T-cell (primary cell): Measurements from ENCODE around the gene GPX2. TPM values are rescaled to one million over a fixed set of nuclear protein-coding genes. Genes with fewer than 3 reads are reported as not detected.
A peak's percentile ranks its signal among the peaks of the same experiment; 100 is the strongest.
"Not testable (repeated sequence)": the region's sequence is repeated elsewhere in the genome, so short reads cannot be mapped to it uniquely, and the experiment has no call there.

Source experiments
- ATAC-seq, 4 experiments: fragments of 200-7000 bp in 3 of 4; fragments of 150-1000 bp in 1 of 4; cut with Tn5 transposase; replicated peaks in 1 of 4; 1 replicate in 3 of 4; 2 replicates in 1 of 4; pipeline ENCODE4 v1.10.0; 2021; ENCODE audit warnings: moderate library complexity in 3 of 4, mild to moderate bottlenecking in 2 of 4, moderate number of reproducible peaks in 1 of 4
- CTCF ChIA-PET, 2 donors: fragments of 300-600 bp; sonication (Branson Sonifier 250); formaldehyde crosslinking; loops; one replicate each; lab custom pipeline; 2022; ENCODE audit warnings: antibody characterized with exemption in 2 of 2; lab: Charles Lee
- POLR2A ChIA-PET, 2 donors: fragments of 300-600 bp; sonication (Branson Sonifier 250); formaldehyde crosslinking; loops; one replicate each; lab custom pipeline; 2022; ENCODE audit warnings: antibody characterized with exemption in 2 of 2; lab: Charles Lee
- DNase-seq, 35 experiments: peaks; one replicate each; pipeline versions ENCODE4 v3.0.0 to v3.0.0-alpha.2; 2013 to 2023
- H3K27ac ChIP-seq: one replicate; pipeline ENCODE4 v1.5.1; 2013; ENCODE audit warnings: low read length
- H3K27me3 ChIP-seq, 2 experiments: replicated peaks in 1 of 2; 1 replicate in 1 of 2; 2 replicates in 1 of 2; pipeline versions ENCODE4 v1.6.1 to v1.7.0; 2013; ENCODE audit warnings: low read length in 1 of 2, mixed read lengths in 1 of 2; ENCODE audit not compliant: control insufficient read depth in 2 of 2, insufficient read depth in 2 of 2; ENCODE audit errors: extremely low read depth in 1 of 2
- H3K36me3 ChIP-seq, 2 donors: 1 replicate in 1 of 2; 2 replicates in 1 of 2; pipeline versions ENCODE4 v1.6.1 to v1.7.0; 2013; ENCODE audit warnings: low read length in 1 of 2; ENCODE audit not compliant: control insufficient read depth in 2 of 2, insufficient read depth in 1 of 2; ENCODE audit errors: extremely low read depth in 1 of 2
- H3K4me1 ChIP-seq, 2 experiments: 1 replicate in 1 of 2; 2 replicates in 1 of 2; pipeline versions ENCODE4 v1.6.1 to v1.7.0; 2013; ENCODE audit warnings: low read length in 2 of 2, mixed read lengths in 1 of 2; ENCODE audit not compliant: insufficient read depth in 2 of 2, control insufficient read depth in 1 of 2; ENCODE audit errors: extremely low read depth in 1 of 2
- H3K4me3 ChIP-seq, 2 donors: 1 replicate in 1 of 2; 2 replicates in 1 of 2; pipeline versions ENCODE4 v1.5.1 to v1.7.0; 2013; ENCODE audit warnings: mild to moderate bottlenecking in 2 of 2, low read length in 1 of 2, moderate library complexity in 1 of 2; ENCODE audit not compliant: control insufficient read depth in 1 of 2; ENCODE audit errors: extremely low read depth in 1 of 2
- H3K9me3 ChIP-seq: 2 replicates; pipeline ENCODE4 v1.7.0; 2013
- H3K27ac Mint-ChIP-seq, 2 donors: one replicate each; pipeline ENCODE4 v1.8.0; 2020 to 2021; ENCODE audit warnings: mild to moderate bottlenecking in 2 of 2, mixed read lengths in 2 of 2
- H3K27me3 Mint-ChIP-seq, 2 donors: one replicate each; pipeline ENCODE4 v1.8.0; 2021 to 2022; ENCODE audit warnings: mixed read lengths in 2 of 2
- H3K36me3 Mint-ChIP-seq: one replicate; pipeline ENCODE4 v1.8.0; 2021; ENCODE audit warnings: mixed read lengths
- H3K4me1 Mint-ChIP-seq, 3 donors: one replicate each; pipeline ENCODE4 v1.8.0; 2020 to 2022; ENCODE audit warnings: mixed read lengths in 3 of 3, mild to moderate bottlenecking in 1 of 3
- H3K4me3 Mint-ChIP-seq, 3 donors: one replicate each; pipeline ENCODE4 v1.8.0; 2020 to 2022; ENCODE audit warnings: mild to moderate bottlenecking in 3 of 3, mixed read lengths in 3 of 3, moderate library complexity in 3 of 3
- H3K9me3 Mint-ChIP-seq, 3 donors: one replicate each; pipeline ENCODE4 v1.8.0; 2020 to 2022; ENCODE audit warnings: mixed read lengths in 3 of 3
- WGBS: methylation state at CpG from one replicate; pipeline ENCODE4 v1.1.5; 2013; ENCODE audit warnings: missing lambda C conversion rate; ENCODE audit not compliant: insufficient coverage; 5-methylcytosine and 5-hydroxymethylcytosine counted together
- total RNA-seq, 35 experiments: library from RNA in 6 of 35; stranded (reverse) in 6 of 35; fragments of 120-200 nt in 1 of 35; gene quantifications; one replicate each; pipeline versions ENCODE4 v1.2.1 to v1.2.4 and lab custom pipeline; 2013 to 2026

GPX2 gene
- total RNA-seq, 5 donors from 2014 or later (not counting 1 experiment from before 2014, with no cell fraction given) = 0.56 to 0.93 (median 0.89) TPM; not detected in 2

- H3K27ac ChIP-seq = peak overlapping the region; percentile 99
- H3K4me1 ChIP-seq = peaks cover 16 to 27% of the 10 kb centered on the region in 2 experiments
- H3K9me3 Mint-ChIP-seq, ATAC-seq, DNase-seq, H3K4me3 ChIP-seq, H3K36me3 ChIP-seq, H3K9me3 ChIP-seq, H3K27me3 ChIP-seq, H3K27me3 Mint-ChIP-seq: not testable (repeated sequence)
- no CpG with 5 or more reads among the region's 5 CpGs for WGBS
- H3K4me3 Mint-ChIP-seq = peak overlapping the region; percentile 92 to 98 (median 93)
- peaks cover 40 to 49% (median 48%) of the 10 kb centered on the region in 3 donors for H3K4me1 Mint-ChIP-seq
- CTCF ChIA-PET = interaction anchor here in 1 of 2 donors (3.3 kb wide), 1 partner anchor 14 kb away, joined by 13 read pairs; no protein-coding TSS in a partner anchor
- H3K36me3 Mint-ChIP-seq = peaks cover 14% of the 10 kb centered on the region
- peak overlapping the region; percentile 89 to 90 for H3K27ac Mint-ChIP-seq
- POLR2A ChIA-PET = interaction anchor here in 1 of 2 donors (0.6 to 2.2 kb wide), 2 partner anchors 14 to 47 kb away, joined by 3 to 10 read pairs; no protein-coding TSS in a partner anchor
Measured at GRCh38 chr14:64913477-64913876, 29.1 kb downstream of the GPX2 start.

- Histone ChIP-seq H3K27ac (no peak overlapping the region), H3K36me3 (no peaks in the 10 kb centered on the region), H3K4me3 (no peak overlapping the region), H3K4me1 (peaks cover 14 to 21% of the 10 kb centered on the region in 2 experiments), H3K27me3 (no peaks in the 10 kb centered on the region), H3K9me3 (no peaks in the 10 kb centered on the region)
- no peaks in the 10 kb centered on the region for H3K9me3 Mint-ChIP-seq
- CTCF ChIA-PET = no interaction called here
- no CpG with 5 or more reads among the region's 1 CpG for WGBS
- no peak overlapping the region for H3K27ac Mint-ChIP-seq
- no peak for ATAC-seq
- POLR2A ChIA-PET = no interaction called here
- H3K36me3 Mint-ChIP-seq = peaks cover 8% of the 10 kb centered on the region
- peaks cover 3 to 5% of the 10 kb centered on the region in 2 donors for H3K27me3 Mint-ChIP-seq
- H3K4me1 Mint-ChIP-seq = peaks cover 28 to 38% (median 36%) of the 10 kb centered on the region in 3 donors
- DNase-seq = no peak
- H3K4me3 Mint-ChIP-seq = no peak overlapping the region
Measured at GRCh38 chr14:64912261-64912660, 30.3 kb downstream of the GPX2 start.

- WGBS = 73% methylated on average over 1 of the region's 3 CpGs
- Mint-ChIP-seq H3K4me3 (no peak overlapping the region), H3K27me3 (peaks cover 3 to 10% of the 10 kb centered on the region in 2 donors), H3K27ac (no peak overlapping the region), H3K4me1 (peaks cover 18 to 26% (median 25%) of the 10 kb centered on the region in 3 donors), H3K36me3 (no peaks in the 10 kb centered on the region), H3K9me3 (no peaks in the 10 kb centered on the region)
- ATAC-seq = no peak
- H3K27ac ChIP-seq = no peak overlapping the region
- ChIA-PET POLR2A (interaction anchor here in 1 of 2 donors (0.6 kb wide), 1 partner anchor 9 kb away, joined by 4 read pairs; no protein-coding TSS in a partner anchor), CTCF (interaction anchor here (0.8 to 1.2 kb wide), 6 partner anchors 19 to 501 kb away, joined by 3 to 7 read pairs (median 4); no protein-coding TSS in a partner anchor)
- no peaks in the 10 kb centered on the region for H3K27me3 ChIP-seq
- no peaks in the 10 kb centered on the region for H3K36me3 ChIP-seq
- H3K9me3 ChIP-seq = no peaks in the 10 kb centered on the region
- peaks cover 13 to 14% of the 10 kb centered on the region in 2 experiments for H3K4me1 ChIP-seq
- DNase-seq = no peak
- H3K4me3 ChIP-seq = no peak overlapping the region
Measured at GRCh38 chr14:64910847-64911495, 31.6 kb downstream of the GPX2 start.

- DNase-seq (no peak), ATAC-seq (no peak)
- POLR2A ChIA-PET = interaction anchor here in 1 of 2 donors (0.5 kb wide), 1 partner anchor 83 kb away, joined by 8 read pairs; no protein-coding TSS in a partner anchor
- no peaks in the 10 kb centered on the region for H3K36me3 ChIP-seq
- no peak overlapping the region for H3K27ac ChIP-seq
- H3K9me3 ChIP-seq = no peaks in the 10 kb centered on the region
- H3K4me1 ChIP-seq = no peaks in the 10 kb centered on the region
- H3K27me3 ChIP-seq = peaks cover 0 to 8% of the 10 kb centered on the region in 2 experiments
- Mint-ChIP-seq H3K4me3 (no peak overlapping the region), H3K27me3 (peaks cover 3 to 18% of the 10 kb centered on the region in 2 donors), H3K27ac (no peak overlapping the region), H3K9me3 (no peaks in the 10 kb centered on the region), H3K36me3 (no peaks in the 10 kb centered on the region), H3K4me1 (peaks cover 0 to 6% (median 0%) of the 10 kb centered on the region in 3 donors)
- 38% methylated on average over 1 of the region's 6 CpGs for WGBS
- H3K4me3 ChIP-seq = no peak overlapping the region
- CTCF ChIA-PET = interaction anchor here (0.7 to 1.2 kb wide), 2 partner anchors 14 kb away, joined by 3 to 4 read pairs; no protein-coding TSS in a partner anchor
Measured at GRCh38 chr14:64906022-64906421, 36.5 kb downstream of the GPX2 start.

GRCh38 chr14:64899958-64900357, 42.6 kb downstream of the GPX2 start:
- no peak overlapping the region for H3K27ac Mint-ChIP-seq
- Histone ChIP-seq H3K9me3 (no peaks in the 10 kb centered on the region), H3K4me3 (no peak overlapping the region), H3K36me3 (no peaks in the 10 kb centered on the region), H3K27ac (no peak overlapping the region), H3K27me3 (peaks cover 0 to 9% of the 10 kb centered on the region in 2 experiments), H3K4me1 (no peaks in the 10 kb centered on the region)
- DNase-seq (no peak), ATAC-seq (no peak)
- no peaks in the 10 kb centered on the region for H3K36me3 Mint-ChIP-seq
- ChIA-PET POLR2A (interaction anchor here in 1 of 2 donors (0.5 kb wide), 1 partner anchor 111 kb away, joined by 6 read pairs; no protein-coding TSS in a partner anchor), CTCF (interaction anchor here (0.9 to 1.8 kb wide), 3 partner anchors 8 to 67 kb away, joined by 3 to 7 read pairs (median 6); no protein-coding TSS in a partner anchor)
- no peaks in the 10 kb centered on the region for H3K4me1 Mint-ChIP-seq
- H3K9me3 Mint-ChIP-seq = no peaks in the 10 kb centered on the region
- H3K4me3 Mint-ChIP-seq = no peak overlapping the region
- H3K27me3 Mint-ChIP-seq = peaks cover 0 to 6% of the 10 kb centered on the region in 2 donors
- WGBS = no CpG with 5 or more reads among the region's 1 CpG

- peak; percentile 82 to 96 (median 89) for ATAC-seq
- H3K27me3 ChIP-seq = peaks cover 4% of the 10 kb centered on the region in 2 experiments
- no peak overlapping the region for H3K27ac Mint-ChIP-seq
- ChIA-PET POLR2A (interaction anchor here in 1 of 2 donors (0.6 to 1.2 kb wide), 2 partner anchors 23 to 229 kb away, joined by 4 to 5 read pairs; no protein-coding TSS in a partner anchor), CTCF (interaction anchor here (0.5 to 4.9 kb wide), 49 partner anchors 8 to 589 kb away, joined by 3 to 60 read pairs (median 4); partner anchors contain the start of genes CHURC1 (in 1 of the 2) and SPTB (in 1 of the 2))
- H3K27ac ChIP-seq = no peak overlapping the region
- no peak overlapping the region for H3K4me3 Mint-ChIP-seq
- WGBS = no CpG with 5 or more reads among the region's 2 CpGs
- H3K4me3 ChIP-seq = no peak overlapping the region
- H3K4me1 Mint-ChIP-seq = peaks cover 0 to 5% (median 0%) of the 10 kb centered on the region in 3 donors
- H3K27me3 Mint-ChIP-seq = peaks cover 3 to 5% of the 10 kb centered on the region in 2 donors
- no peaks in the 10 kb centered on the region for H3K9me3 Mint-ChIP-seq
- peak in 16 of 35 experiments; percentile 9 to 79 (median 25) for DNase-seq
- no peaks in the 10 kb centered on the region for H3K36me3 Mint-ChIP-seq
- H3K36me3 ChIP-seq = no peaks in the 10 kb centered on the region
- no peaks in the 10 kb centered on the region for H3K4me1 ChIP-seq
- H3K9me3 ChIP-seq = no peaks in the 10 kb centered on the region
Measured at GRCh38 chr14:64891839-64892375, 50.6 kb downstream of the GPX2 start.
